Activated naive CD8-positive, alpha-beta T cell treated with anti-CD3 and anti-CD28 coated beads for 36 hours (primary cell): ENCODE measurements around the gene ZNF362. TPM values are rescaled to one million over a fixed set of nuclear protein-coding genes. Genes with fewer than 3 reads are reported as not detected.

Source experiments
- DNase-seq: peaks from one replicate; pipeline ENCODE4 v3.0.0; 2021
- H3K27ac Mint-ChIP-seq: one replicate; pipeline ENCODE4 v1.8.0; 2022; ENCODE audit warnings: mild to moderate bottlenecking, moderate library complexity, mixed read lengths
- H3K27me3 Mint-ChIP-seq: one replicate; pipeline ENCODE4 v1.8.0; 2022; ENCODE audit warnings: mild to moderate bottlenecking, mixed read lengths
- H3K36me3 Mint-ChIP-seq: one replicate; pipeline ENCODE4 v1.8.0; 2021; ENCODE audit warnings: mild to moderate bottlenecking, mixed read lengths
- H3K4me1 Mint-ChIP-seq: one replicate; pipeline ENCODE4 v1.8.0; 2021; ENCODE audit warnings: mixed read lengths
- H3K4me3 Mint-ChIP-seq: one replicate; pipeline ENCODE4 v1.8.0; 2022; ENCODE audit warnings: mild to moderate bottlenecking, moderate library complexity, mixed read lengths
- H3K9me3 Mint-ChIP-seq: one replicate; pipeline ENCODE4 v1.8.0; 2022; ENCODE audit warnings: mixed read lengths
- total RNA-seq, 2 experiments: library from RNA; stranded (reverse); gene quantifications; one replicate each; pipeline ENCODE4 v1.2.3, GENCODE V29; 2021

Gene ZNF362
- 1 to 10 TPM; 7.2 to 9.2 TPM for total RNA-seq

- peak within 1 kb of the TSS; percentile 94 for H3K4me3 Mint-ChIP-seq
- peaks cover 30% of the 10 kb centered on the region for H3K4me1 Mint-ChIP-seq
- no peaks in the 10 kb centered on the region for H3K27me3 Mint-ChIP-seq
- peaks cover 3% of the 10 kb centered on the region for H3K36me3 Mint-ChIP-seq
- peak; percentile 79 for DNase-seq
- no peaks in the 10 kb centered on the region for H3K9me3 Mint-ChIP-seq
- H3K27ac Mint-ChIP-seq: peak within 1 kb of the TSS; percentile 95
Observed at GRCh38 chr1:33256471-33257206, at the start of gene ZNF362. Gene ZNF362, plus strand, starts transcription at chr1:33256492. Its CDS starts 14,083 bp downstream, at chr1:33270575.

- no peaks in the 10 kb centered on the region for H3K9me3 Mint-ChIP-seq
- H3K4me1 Mint-ChIP-seq: no peaks in the 10 kb centered on the region
- peaks cover 33% of the 10 kb centered on the region for H3K27me3 Mint-ChIP-seq
- H3K27ac Mint-ChIP-seq: no peak overlapping the region
- DNase-seq: no peak
- no peaks in the 10 kb centered on the region for H3K36me3 Mint-ChIP-seq
- H3K4me3 Mint-ChIP-seq: no peak overlapping the region
Observed at GRCh38 chr1:33211972-33212371, 44.3 kb upstream of the ZNF362 start.

DNA sequence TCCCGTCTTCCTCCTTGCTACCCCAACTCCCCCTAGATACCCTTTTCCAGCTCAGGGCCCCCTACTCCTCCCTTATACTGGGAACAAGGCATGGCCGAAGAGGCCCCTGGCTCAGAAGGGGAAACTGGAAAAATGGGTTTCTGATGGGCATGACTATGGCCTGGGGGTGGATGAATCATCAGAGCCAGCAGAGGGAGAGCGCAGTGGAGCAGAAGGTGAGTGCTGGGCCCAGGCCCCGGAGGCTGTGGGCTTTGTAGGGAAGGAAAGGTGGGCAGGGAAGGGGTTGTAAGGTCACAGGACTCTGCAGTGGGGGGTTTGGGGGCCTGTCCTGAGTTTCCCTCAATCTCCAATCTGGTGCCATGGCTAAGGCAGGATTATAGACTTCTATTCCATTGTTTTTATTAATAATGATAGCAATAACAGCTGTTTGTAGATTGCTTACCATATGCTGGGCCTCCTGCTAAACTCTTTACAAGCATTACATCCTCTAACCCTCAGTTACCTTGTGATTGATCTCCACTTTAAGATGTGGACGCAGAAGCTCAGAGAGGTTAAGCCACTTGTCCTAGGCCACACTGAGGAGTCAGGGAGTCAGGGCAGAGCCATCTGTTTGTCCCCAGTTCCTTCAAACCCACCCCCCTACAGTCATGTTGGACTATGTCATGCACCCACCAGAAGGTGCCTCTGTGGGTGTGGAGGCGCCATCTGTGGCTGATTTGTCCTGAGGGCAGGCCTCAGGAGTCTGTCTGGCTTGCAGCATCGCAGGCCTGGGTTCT, 36.2 kb upstream of the ZNF362 start:
- Mint-ChIP-seq H3K36me3 (no peaks in the 10 kb centered on the region), H3K27ac (no peak overlapping the region), H3K9me3 (peaks cover 16% of the 10 kb centered on the region)

GRCh38 chr1:33220676-33221384, 35.5 kb upstream of the ZNF362 start:
- no peaks in the 10 kb centered on the region for H3K4me1 Mint-ChIP-seq
- H3K9me3 Mint-ChIP-seq: peaks cover 18% of the 10 kb centered on the region
- H3K27me3 Mint-ChIP-seq: no peaks in the 10 kb centered on the region
- no peak overlapping the region for H3K27ac Mint-ChIP-seq
- no peaks in the 10 kb centered on the region for H3K36me3 Mint-ChIP-seq
- DNase-seq: no peak
- no peak overlapping the region for H3K4me3 Mint-ChIP-seq

More for the DNA sequence above, 36.2 kb upstream of the ZNF362 start:
- Mint-ChIP-seq H3K4me3 (no peak overlapping the region), H3K4me1 (no peaks in the 10 kb centered on the region), H3K27me3 (no peaks in the 10 kb centered on the region)
- DNase-seq: no peak

- Mint-ChIP-seq H3K9me3 (peaks cover 18% of the 10 kb centered on the region), H3K4me1 (no peaks in the 10 kb centered on the region), H3K27me3 (no peaks in the 10 kb centered on the region), H3K36me3 (no peaks in the 10 kb centered on the region), H3K4me3 (no peak overlapping the region), H3K27ac (no peak overlapping the region)
- DNase-seq: no peak
Observed at GRCh38 chr1:33221385-33221758, 34.9 kb upstream of the ZNF362 start.

GRCh38 chr1:33222381-33222780, 33.9 kb upstream of the ZNF362 start:
- H3K36me3 Mint-ChIP-seq: no peaks in the 10 kb centered on the region
- no peak for DNase-seq
- no peak overlapping the region for H3K27ac Mint-ChIP-seq
- no peaks in the 10 kb centered on the region for H3K4me1 Mint-ChIP-seq
- peaks cover 18% of the 10 kb centered on the region for H3K9me3 Mint-ChIP-seq
- no peaks in the 10 kb centered on the region for H3K27me3 Mint-ChIP-seq
- H3K4me3 Mint-ChIP-seq: no peak overlapping the region

- Mint-ChIP-seq H3K4me1 (no peaks in the 10 kb centered on the region), H3K4me3 (no peak overlapping the region), H3K27me3 (peaks cover 10% of the 10 kb centered on the region), H3K36me3 (no peaks in the 10 kb centered on the region), H3K27ac (no peak overlapping the region), H3K9me3 (peaks cover 18% of the 10 kb centered on the region)
- DNase-seq: no peak
Observed at GRCh38 chr1:33224166-33224707, 32.1 kb upstream of the ZNF362 start.

DNA sequence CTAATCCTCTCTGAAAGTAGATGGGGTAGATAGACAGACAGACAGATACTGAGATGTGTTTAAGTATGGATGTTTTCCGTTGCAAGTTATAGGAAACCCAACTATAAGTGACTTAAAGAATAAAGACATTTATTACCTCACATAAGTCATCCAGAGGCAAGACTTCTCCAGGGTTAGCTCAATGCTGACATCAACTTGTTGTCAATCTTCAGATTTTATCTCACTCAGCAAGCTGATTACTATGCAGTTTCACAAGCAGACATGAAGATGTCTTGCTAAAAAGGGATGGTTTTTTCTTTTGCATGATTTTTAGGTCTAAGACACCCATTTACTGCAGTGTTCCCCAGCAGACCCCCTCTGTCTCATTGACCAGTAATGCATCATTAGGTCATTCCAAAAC, 30.7 kb upstream of the ZNF362 start:
- no peak for DNase-seq
- Mint-ChIP-seq H3K4me3 (no peak overlapping the region), H3K27me3 (peaks cover 10% of the 10 kb centered on the region), H3K9me3 (peaks cover 18% of the 10 kb centered on the region), H3K4me1 (no peaks in the 10 kb centered on the region), H3K27ac (no peak overlapping the region), H3K36me3 (no peaks in the 10 kb centered on the region)

GRCh38 chr1:33228935-33229487, 27.3 kb upstream of the ZNF362 start:
- Mint-ChIP-seq H3K4me1 (no peaks in the 10 kb centered on the region), H3K36me3 (no peaks in the 10 kb centered on the region), H3K27ac (no peak overlapping the region), H3K9me3 (peaks cover 11% of the 10 kb centered on the region), H3K27me3 (peaks cover 10% of the 10 kb centered on the region), H3K4me3 (no peak overlapping the region)
- no peak for DNase-seq

DNA sequence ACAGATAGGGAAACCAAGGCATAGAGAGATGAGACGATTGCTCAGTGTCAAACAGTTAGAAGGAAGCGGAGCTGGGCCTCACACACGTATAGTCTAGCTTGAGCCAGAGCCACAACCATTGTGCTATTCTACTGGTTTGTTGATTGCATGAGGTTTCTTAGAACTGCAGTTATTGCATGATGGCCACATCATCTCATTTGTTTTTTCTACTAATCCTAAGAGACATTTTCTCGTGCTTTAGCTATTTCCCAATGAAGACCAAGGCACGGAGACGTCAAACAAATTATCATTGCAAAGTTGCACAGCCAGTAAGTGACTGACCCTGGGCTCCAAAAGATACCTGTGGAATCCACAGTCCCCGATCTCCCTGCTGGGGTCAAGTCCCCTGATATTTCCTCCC, 25.1 kb upstream of the ZNF362 start:
- Mint-ChIP-seq H3K4me3 (no peak overlapping the region), H3K27me3 (peaks cover 10% of the 10 kb centered on the region), H3K27ac (no peak overlapping the region), H3K36me3 (no peaks in the 10 kb centered on the region), H3K4me1 (peaks cover 1% of the 10 kb centered on the region), H3K9me3 (no peaks in the 10 kb centered on the region)
- no peak for DNase-seq

DNA sequence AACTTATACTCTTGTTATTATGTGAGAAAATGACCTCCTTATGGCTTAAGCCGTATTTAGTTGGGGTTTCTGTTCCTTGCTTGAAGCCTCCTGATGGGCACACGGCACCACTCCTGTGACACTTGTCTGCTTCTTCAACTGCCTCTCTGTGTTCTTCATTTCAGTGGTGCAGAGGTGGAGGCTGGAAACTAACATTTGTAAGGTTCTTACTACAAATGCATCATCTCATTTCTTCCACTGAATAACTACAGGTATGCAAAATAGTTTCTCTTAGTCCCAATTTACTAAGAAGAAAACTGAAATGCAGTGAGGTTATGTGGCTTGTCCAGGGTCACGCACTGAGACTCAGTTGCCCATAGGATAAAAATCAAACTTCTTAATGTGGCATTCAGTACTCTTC, 23.6 kb upstream of the ZNF362 start:
- DNase-seq: no peak
- no peaks in the 10 kb centered on the region for H3K36me3 Mint-ChIP-seq
- peaks cover 6% of the 10 kb centered on the region for H3K4me1 Mint-ChIP-seq
- no peaks in the 10 kb centered on the region for H3K9me3 Mint-ChIP-seq
- no peak overlapping the region for H3K27ac Mint-ChIP-seq
- H3K27me3 Mint-ChIP-seq: peaks cover 10% of the 10 kb centered on the region
- no peak overlapping the region for H3K4me3 Mint-ChIP-seq

DNA sequence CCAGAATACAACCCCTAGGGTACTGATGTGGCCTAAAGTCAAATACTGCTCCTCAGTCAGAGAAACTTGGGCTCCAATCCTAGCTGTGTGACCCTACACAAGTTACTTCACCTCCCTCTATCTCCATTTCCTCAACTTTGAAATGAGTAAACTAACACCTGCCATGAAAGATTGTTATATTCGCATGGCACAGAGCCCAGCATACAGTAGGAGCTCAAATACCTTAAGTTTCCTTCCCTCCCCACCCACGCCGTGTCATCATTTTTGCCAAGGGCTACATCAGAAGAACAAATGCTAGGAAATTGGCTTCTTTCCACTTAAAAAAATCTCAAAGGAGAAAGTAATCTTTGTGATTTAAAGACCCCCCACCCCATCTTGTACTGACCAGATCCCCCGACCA, 22.2 kb upstream of the ZNF362 start:
- H3K4me3 Mint-ChIP-seq: no peak overlapping the region
- no peaks in the 10 kb centered on the region for H3K9me3 Mint-ChIP-seq
- no peaks in the 10 kb centered on the region for H3K36me3 Mint-ChIP-seq
- no peaks in the 10 kb centered on the region for H3K27me3 Mint-ChIP-seq
- H3K4me1 Mint-ChIP-seq: peaks cover 6% of the 10 kb centered on the region
- H3K27ac Mint-ChIP-seq: no peak overlapping the region
- DNase-seq: no peak

DNA sequence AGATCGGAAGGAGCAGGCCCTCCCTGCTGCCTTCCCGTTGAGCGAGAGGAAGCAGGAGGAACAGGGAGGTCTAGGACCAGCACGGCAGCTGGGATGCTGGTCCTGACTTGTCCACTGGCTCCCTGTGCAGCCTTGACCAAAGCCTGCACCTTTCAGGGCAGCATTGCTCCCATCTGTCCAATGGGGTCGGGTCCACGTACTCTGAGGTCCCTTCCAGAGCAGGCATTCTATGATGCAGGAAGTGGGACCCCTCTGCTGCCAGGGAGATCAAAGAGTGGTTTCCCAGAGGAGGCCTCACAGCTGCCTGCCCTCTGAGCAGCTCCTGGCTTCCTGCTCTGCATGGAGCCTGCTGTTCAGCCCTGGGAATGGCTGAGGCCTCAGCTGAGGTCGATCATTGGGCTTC, 21.7 kb upstream of the ZNF362 start:
- Mint-ChIP-seq H3K4me1 (peaks cover 6% of the 10 kb centered on the region), H3K9me3 (no peaks in the 10 kb centered on the region), H3K27ac (no peak overlapping the region), H3K4me3 (no peak overlapping the region), H3K27me3 (no peaks in the 10 kb centered on the region), H3K36me3 (no peaks in the 10 kb centered on the region)
- no peak for DNase-seq

DNA sequence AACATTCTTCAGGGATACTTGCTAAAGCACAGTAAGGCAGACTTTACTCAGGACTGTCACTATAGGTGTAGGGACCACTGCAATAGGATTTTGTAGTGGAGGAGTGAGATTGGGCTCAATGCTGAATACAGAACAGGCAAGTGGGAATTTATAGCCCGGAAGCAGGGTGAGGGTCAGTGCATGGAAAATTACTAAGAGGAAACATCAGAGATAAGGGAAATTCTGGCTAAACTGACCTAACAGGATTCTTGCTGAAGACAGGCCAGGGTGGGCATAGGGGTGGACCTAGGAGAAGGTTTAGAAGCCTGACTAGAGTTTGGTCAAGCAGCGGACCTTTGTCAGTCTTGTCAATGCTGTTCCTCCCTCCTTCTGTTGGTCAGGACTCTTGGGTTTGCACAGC, 20.8 kb upstream of the ZNF362 start:
- Mint-ChIP-seq H3K4me3 (no peak overlapping the region), H3K27me3 (no peaks in the 10 kb centered on the region), H3K27ac (no peak overlapping the region), H3K9me3 (no peaks in the 10 kb centered on the region), H3K36me3 (no peaks in the 10 kb centered on the region), H3K4me1 (peaks cover 6% of the 10 kb centered on the region)
- DNase-seq: no peak

GRCh38 chr1:33236498-33236897, 19.8 kb upstream of the ZNF362 start:
- H3K4me3 Mint-ChIP-seq: no peak overlapping the region
- H3K4me1 Mint-ChIP-seq: peaks cover 6% of the 10 kb centered on the region
- H3K36me3 Mint-ChIP-seq: no peaks in the 10 kb centered on the region
- no peaks in the 10 kb centered on the region for H3K9me3 Mint-ChIP-seq
- H3K27me3 Mint-ChIP-seq: no peaks in the 10 kb centered on the region
- no peak for DNase-seq
- no peak overlapping the region for H3K27ac Mint-ChIP-seq
